HK-2 (cell line): Measurements from ENCODE around the gene ACSF3.
"Not testable (repeated sequence)": the region's sequence is repeated elsewhere in the genome, so short reads cannot be mapped to it uniquely, and the experiment has no call there.

Experiments
- DNase-seq: peaks from one replicate; pipeline ENCODE4 v3.0.0-alpha.2; 2018; ENCODE audit not compliant: unreplicated experiment

The ACSF3 gene

GRCh38 chr16:89160977-89161701 is 67.5 kb downstream of the ACSF3 start:
- DNase-seq = no peak

- no peak for DNase-seq
These were observed 68.4 kb downstream of the ACSF3 start for GRCh38 chr16:89161763-89162713.

- no peak for DNase-seq
These were observed 69.6 kb downstream of the ACSF3 start for GRCh38 chr16:89163297-89163696.

GRCh38 chr16:89164436-89164835 is 70.8 kb downstream of the ACSF3 start:
- DNase-seq = no peak

- no peak for DNase-seq
These were observed 71.4 kb downstream of the ACSF3 start for GRCh38 chr16:89164847-89165680.

GRCh38 chr16:89165681-89165979 is 72.0 kb downstream of the ACSF3 start:
- DNase-seq = not testable (repeated sequence)

- no peak for DNase-seq
These were observed 73.2 kb downstream of the ACSF3 start for GRCh38 chr16:89166696-89167424.

- DNase-seq = peak; percentile 92
These were observed 73.8 kb downstream of the ACSF3 start for GRCh38 chr16:89167425-89167941.

- DNase-seq = no peak
These were observed 74.9 kb downstream of the ACSF3 start for GRCh38 chr16:89168381-89169189.

- no peak for DNase-seq
These were observed 76.1 kb downstream of the ACSF3 start for GRCh38 chr16:89169778-89170177.

- no peak for DNase-seq
These were observed 76.9 kb downstream of the ACSF3 start for GRCh38 chr16:89170346-89171215.

GRCh38 chr16:89171216-89172170 is 77.8 kb downstream of the ACSF3 start, which contains the start of gene CDH15:
TSS of gene CDH15 (plus strand) at chr16:89171748. CDS start at chr16:89171832, 84 bp downstream.
- DNase-seq = peak; percentile 97

GRCh38 chr16:89172171-89172527 is 78.5 kb downstream of the ACSF3 start:
- DNase-seq = no peak

GRCh38 chr16:89172528-89173173 is 79.0 kb downstream of the ACSF3 start:
- DNase-seq = no peak

GRCh38 chr16:89173174-89173921 is 79.7 kb downstream of the ACSF3 start:
- no peak for DNase-seq

- no peak for DNase-seq
These were observed 80.6 kb downstream of the ACSF3 start for GRCh38 chr16:89174055-89174827.
